22Rv1 (cell line): ENCODE results near the gene PAMR1.

Source experiments
- CTCF ChIP-seq: fragments of 450-650 bp; IDR thresholded peaks from 2 replicates; pipeline ENCODE4 v1.5.1; 2017; ENCODE audit warnings: mild to moderate bottlenecking
- ZFX ChIP-seq: fragments of 450-650 bp; IDR thresholded peaks from 2 replicates; pipeline ENCODE4 v1.6.1; 2017; ENCODE audit warnings: antibody characterized with exemption, borderline replicate concordance

GRCh38 chr11:35389112-35389511 is 136.3 kb downstream of the PAMR1 start:
- TF ChIP-seq CTCF (no peak), ZFX (no peak)
